ENCODE measurements around the gene PITPNM1. TPM values are rescaled to one million over a fixed set of nuclear protein-coding genes. Genes with fewer than 3 reads are reported as not detected.
"Not testable (repeated sequence)": the region's sequence is repeated elsewhere in the genome, so short reads cannot be mapped to it uniquely, and the experiment has no call there.

The PITPNM1 gene
- total RNA-seq = 10 to 100 TPM; 24.5 to 35.9 (median 28.7) TPM

GRCh38 chr11:67504950-67505581 lies at the start of gene PITPNM1:
Gene PITPNM1 (minus strand): TSS chr11:67505363. CDS start chr11:67504180, 1,183 bp downstream.
- Histone ChIP-seq H3K36me3 (peaks cover 4 to 34% (median 8%) of the 10 kb centered on the region in 3 donors), H3K4me1 (peaks cover 32 to 57% (median 47%) of the 10 kb centered on the region in 3 donors), H3K9me3 (no peaks in the 10 kb centered on the region), H3K27ac (peak within 1 kb of the TSS; percentile 96 to 99 (median 98)), H3K4me3 (peak within 1 kb of the TSS; percentile 64 to 90 (median 68)), H3K27me3 (peaks cover 0 to 38% (median 0%) of the 10 kb centered on the region in 4 donors)
- peak in 3 of 4 donors; percentile 28 to 83 (median 55) for TF ChIP-seq POLR2A (IDR thresholded peaks at IDR 0.05)
- no peak for TF ChIP-seq CTCF (IDR thresholded peaks at IDR 0.05)
- no peak for DNase-seq
- WGBS, 2 donors = 0% methylated on average over 2 to 7 of the region's 58 CpGs
- intact Hi-C loops (cut with DNase I) = loop anchor here (5.0 kb wide), 1 partner anchor 103 kb away; the partner anchor contains the start of genes PPP1CA and TBC1D10C

- H3K4me1 ChIP-seq; H3K36me3 ChIP-seq; DNase-seq; H3K27me3 ChIP-seq; H3K9me3 ChIP-seq; intact Hi-C loops (cut with DNase I); H3K4me3 ChIP-seq; H3K27ac ChIP-seq: not testable (repeated sequence)
Observed at GRCh38 chr11:67551697-67552096, 46.5 kb upstream of the PITPNM1 start.

- H3K4me1 ChIP-seq = no peaks in the 10 kb centered on the region
- no peak overlapping the region for H3K27ac ChIP-seq
- no peak overlapping the region for H3K4me3 ChIP-seq
- no peak for DNase-seq
- no peaks in the 10 kb centered on the region for H3K36me3 ChIP-seq
- intact Hi-C loops (cut with DNase I) = no loop called here
- TF ChIP-seq CTCF (IDR thresholded peaks at IDR 0.05) = no peak
- no peak for TF ChIP-seq POLR2A (IDR thresholded peaks at IDR 0.05)
- no peaks in the 10 kb centered on the region for H3K27me3 ChIP-seq
- peaks cover 0 to 5% (median 0%) of the 10 kb centered on the region in 3 donors for H3K9me3 ChIP-seq
Observed at GRCh38 chr11:67551127-67551526, 46.0 kb upstream of the PITPNM1 start.

- 82 to 87% methylated on average over 9 of the region's 9 CpGs for WGBS, 2 donors
- H3K4me3 ChIP-seq = no peak overlapping the region
- H3K4me1 ChIP-seq = peaks cover 0 to 7% (median 0%) of the 10 kb centered on the region in 3 donors
- no peaks in the 10 kb centered on the region for H3K36me3 ChIP-seq
- intact Hi-C loops (cut with DNase I) = no loop called here
- no peak for TF ChIP-seq POLR2A (IDR thresholded peaks at IDR 0.05)
- TF ChIP-seq CTCF (IDR thresholded peaks at IDR 0.05) = no peak
- DNase-seq = no peak
- H3K27ac ChIP-seq = no peak overlapping the region
- peaks cover 0 to 5% (median 0%) of the 10 kb centered on the region in 3 donors for H3K9me3 ChIP-seq
- H3K27me3 ChIP-seq = no peaks in the 10 kb centered on the region
Observed at GRCh38 chr11:67548555-67549110, 43.5 kb upstream of the PITPNM1 start.

- H3K27ac ChIP-seq; H3K4me1 ChIP-seq; DNase-seq; H3K4me3 ChIP-seq; H3K36me3 ChIP-seq; H3K9me3 ChIP-seq; intact Hi-C loops (cut with DNase I); H3K27me3 ChIP-seq: not testable (repeated sequence)
- 60 to 89% methylated on average over 2 to 4 of the region's 4 CpGs for WGBS, 2 donors
Observed at GRCh38 chr11:67548112-67548511, 42.9 kb upstream of the PITPNM1 start.

- intact Hi-C loops (cut with DNase I) = no loop called here
- TF ChIP-seq POLR2A (IDR thresholded peaks at IDR 0.05) (no peak), CTCF (IDR thresholded peaks at IDR 0.05) (no peak)
Observed at GRCh38 chr11:67545280-67545679, 40.1 kb upstream of the PITPNM1 start.

More at GRCh38 chr11:67545280-67545679, 40.1 kb upstream of the PITPNM1 start:
- Histone ChIP-seq H3K9me3 (no peaks in the 10 kb centered on the region), H3K4me3 (no peak overlapping the region), H3K27ac (no peak overlapping the region), H3K4me1 (peaks cover 0 to 7% (median 0%) of the 10 kb centered on the region in 3 donors), H3K27me3 (no peaks in the 10 kb centered on the region), H3K36me3 (no peaks in the 10 kb centered on the region)
- DNase-seq = no peak
- whole genome bisulfite sequencing, 2 donors = 81 to 93% methylated on average over 3 of the region's 8 CpGs
